HUDEP-2 (cell line): ENCODE measurements around the gene SOX30.
A peak's percentile ranks its signal among the peaks of the same experiment; 100 is the strongest.
"Not testable (repeated sequence)": the region's sequence is repeated elsewhere in the genome, so short reads cannot be mapped to it uniquely, and the experiment has no call there.

Experiments used
- DNase-seq, 76 experiments: peaks; one replicate each; lab custom pipeline; 2025; ENCODE audit not compliant: unreplicated experiment in 76 of 76; lab: John Stamatoyannopoulos, UW

Gene SOX30

GRCh38 chr5:157652377-157652692 lies at the start of gene SOX30:
TSS of gene SOX30 (minus strand) at chr5:157652438. CDS start at chr5:157652078, 360 bp downstream.
- no peak for DNase-seq

DNA sequence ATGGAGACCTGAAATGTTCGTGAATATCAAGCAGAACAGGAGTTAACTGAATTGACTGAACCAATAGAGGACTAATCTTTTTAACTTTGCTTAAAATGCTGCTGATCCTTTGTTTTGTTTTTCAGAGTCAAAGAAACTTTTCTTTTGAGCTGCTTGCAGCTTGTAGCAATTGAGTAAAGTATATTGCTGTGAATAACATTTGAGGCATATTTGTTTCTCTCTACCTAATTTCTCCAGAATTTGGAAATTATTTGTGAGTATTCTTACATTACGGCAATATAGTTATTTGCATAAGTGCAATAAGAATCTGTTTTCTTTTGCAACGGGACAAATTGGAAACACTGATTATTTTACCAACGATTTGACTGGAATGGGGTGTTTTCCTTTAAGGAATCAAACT lies 46.4 kb upstream of the SOX30 start:
- not testable (repeated sequence) for DNase-seq

- DNase-seq, result not testable (repeated sequence)
Measured at GRCh38 chr5:157696154-157696553, 43.9 kb upstream of the SOX30 start.

- DNase-seq, result not testable (repeated sequence)
Measured at GRCh38 chr5:157693816-157694215, 41.6 kb upstream of the SOX30 start.

DNA sequence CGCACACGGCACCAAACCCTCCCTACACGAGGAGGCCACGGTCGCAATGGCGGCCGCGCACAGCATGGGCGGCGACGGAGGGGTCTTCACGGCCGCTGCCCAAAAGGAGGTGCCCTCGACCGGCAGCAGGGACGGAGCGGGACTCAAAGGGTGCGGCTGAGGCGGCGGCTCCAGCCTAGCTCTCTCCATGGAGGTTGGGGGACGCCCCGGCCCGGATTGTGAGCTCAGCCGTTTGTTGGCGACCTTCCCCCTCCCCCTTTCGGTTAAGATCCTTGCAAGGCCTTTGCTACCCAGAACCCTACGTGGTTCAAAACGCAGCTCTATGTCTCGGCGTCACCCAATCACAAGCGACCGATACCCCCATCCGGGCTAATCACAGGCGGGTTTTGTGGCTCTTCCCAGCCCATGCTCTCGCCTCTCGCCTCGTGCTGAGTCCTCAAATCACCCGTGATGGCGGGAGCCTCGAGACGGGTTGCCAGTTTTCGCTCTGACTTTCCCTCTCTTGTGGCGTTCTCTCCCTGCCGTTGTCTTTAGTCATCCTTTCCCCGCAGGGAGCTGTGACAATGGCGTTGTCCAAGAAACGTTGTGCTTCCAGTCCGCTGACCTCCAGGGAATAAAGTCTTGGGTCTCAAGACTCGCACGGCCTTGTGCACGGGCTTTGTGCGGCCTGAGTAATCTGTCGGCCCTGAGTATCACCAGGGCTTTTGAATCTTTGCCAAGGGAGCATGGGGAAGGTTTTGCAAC lies 38.6 kb upstream of the SOX30 start:
- DNase-seq, result no peak

- DNase-seq, result peak in 3 of 76 experiments; percentile 1 to 18 (median 4)
Measured at GRCh38 chr5:157689942-157690689, 37.9 kb upstream of the SOX30 start.

GRCh38 chr5:157687198-157687554 lies 34.9 kb upstream of the SOX30 start:
- DNase-seq, result no peak

GRCh38 chr5:157686276-157687197 lies 34.3 kb upstream of the SOX30 start:
- DNase-seq, result not testable (repeated sequence)

DNA sequence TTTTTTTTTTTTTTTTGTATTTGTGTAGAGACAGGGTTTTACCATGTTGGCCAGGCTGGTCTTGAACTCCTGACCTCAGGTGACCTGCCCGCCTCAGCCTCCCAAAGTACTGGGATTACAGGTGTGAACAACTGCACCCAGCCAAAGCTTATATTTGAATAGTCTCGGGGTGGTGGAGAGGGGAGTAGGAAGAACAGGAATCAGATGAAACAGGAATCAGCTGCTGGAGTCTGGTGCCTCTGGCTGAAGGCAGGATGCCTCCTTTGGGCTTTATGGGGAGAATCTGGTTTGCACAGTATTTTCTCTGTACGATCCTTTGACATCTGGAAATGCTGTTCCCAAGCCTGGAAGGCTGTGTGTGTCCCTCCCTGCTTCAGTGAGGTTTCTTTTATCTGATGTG lies 30.0 kb upstream of the SOX30 start:
- no peak for DNase-seq

GRCh38 chr5:157681048-157681447 lies 28.8 kb upstream of the SOX30 start:
- no peak for DNase-seq

- DNase-seq, result no peak
Measured at GRCh38 chr5:157680239-157680638, 28.0 kb upstream of the SOX30 start.

DNA sequence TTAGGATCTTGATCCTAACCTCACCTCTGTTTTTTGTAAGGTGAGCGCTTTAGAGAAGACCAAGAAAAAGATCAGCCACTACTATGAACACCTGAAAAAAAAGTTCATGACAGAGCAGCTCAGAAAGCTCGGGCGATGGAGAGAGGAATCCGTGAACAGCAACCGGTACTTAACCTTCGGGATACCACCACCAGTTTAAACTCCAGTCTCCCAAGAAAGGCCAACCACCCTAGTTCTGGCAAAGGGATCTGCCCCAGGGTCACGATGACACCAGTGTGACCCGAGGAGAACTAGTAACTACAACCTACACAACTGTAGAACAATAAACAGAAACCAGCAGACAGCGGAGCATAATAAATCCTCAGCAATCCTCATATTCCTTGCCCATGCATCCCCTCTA lies 27.6 kb upstream of the SOX30 start:
- DNase-seq, result no peak

- no peak for DNase-seq
Measured at GRCh38 chr5:157677931-157678330, 25.7 kb upstream of the SOX30 start.

- not testable (repeated sequence) for DNase-seq
Measured at GRCh38 chr5:157674351-157674750, 22.1 kb upstream of the SOX30 start.

DNA sequence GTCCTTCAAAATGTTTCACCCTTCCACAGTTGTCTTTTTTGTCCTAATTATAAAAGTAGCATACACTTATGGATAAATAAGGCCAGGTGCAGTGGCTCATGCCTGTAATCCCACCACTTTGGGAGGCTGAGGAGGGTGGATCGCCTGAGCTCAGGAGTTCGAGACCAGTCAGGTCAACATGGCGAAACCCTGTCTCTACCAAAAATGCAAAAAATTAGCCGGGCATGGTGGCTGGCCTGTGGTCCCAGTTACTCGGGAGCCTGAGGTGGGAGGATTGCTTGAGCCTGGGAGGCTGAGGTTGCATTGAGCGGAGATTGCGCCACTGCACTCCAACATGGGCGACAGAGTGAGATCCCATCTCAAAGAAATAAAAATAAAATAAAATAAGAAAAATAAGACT lies 20.7 kb upstream of the SOX30 start:
- no peak for DNase-seq

- no peak for DNase-seq
Measured at GRCh38 chr5:157671592-157672330, 19.5 kb upstream of the SOX30 start.

GRCh38 chr5:157670662-157671591 lies 18.7 kb upstream of the SOX30 start, which contains the start of gene C5orf52:
TSS of gene C5orf52 (plus strand) at chr5:157671533. CDS start at chr5:157671615, 82 bp downstream.
- no peak for DNase-seq

DNA sequence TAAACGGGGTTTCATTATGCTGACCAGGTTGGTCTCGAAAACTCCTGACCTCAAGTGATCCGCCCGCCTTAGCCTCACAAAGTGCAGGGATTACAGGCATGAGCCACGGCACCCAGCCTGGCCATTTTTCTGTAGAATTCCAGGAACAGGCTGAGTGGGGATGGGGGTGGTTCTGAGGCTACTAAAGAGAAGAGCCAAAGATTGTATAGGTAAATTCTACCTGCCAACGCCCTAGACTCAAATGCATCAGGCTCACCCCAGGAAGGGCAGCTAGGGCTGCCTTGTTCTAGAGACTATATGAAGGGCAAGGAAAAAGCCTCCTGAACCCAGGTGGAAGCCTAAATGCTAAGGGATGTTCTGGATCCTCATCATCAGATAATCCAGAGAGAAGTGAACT lies 17.5 kb upstream of the SOX30 start:
- no peak for DNase-seq

DNA sequence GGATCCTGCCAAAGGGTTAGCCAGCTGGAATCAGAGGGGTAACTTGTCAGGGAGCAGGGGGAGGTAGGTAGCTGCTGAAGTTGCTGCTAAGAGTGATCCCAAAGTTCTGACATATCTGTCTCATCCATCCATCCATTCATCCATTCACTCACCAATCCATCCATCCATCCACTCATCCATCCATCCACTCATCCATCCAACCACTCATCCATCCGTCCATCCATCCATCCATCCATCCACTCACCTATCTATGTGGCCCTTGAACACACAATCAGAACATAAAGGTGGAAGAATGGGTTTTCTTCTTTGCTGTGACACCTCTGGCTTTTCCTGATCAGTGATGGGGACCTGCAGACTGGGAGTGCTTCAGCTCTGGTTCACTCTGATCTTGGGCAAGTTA lies 16.1 kb upstream of the SOX30 start:
- no peak for DNase-seq
